ENCODE measurements around the gene LMX1A.

Gene LMX1A

GRCh38 chr1:165259236-165259635 is 97.3 kb downstream of the LMX1A start:
- no peak for DNase-seq

DNA sequence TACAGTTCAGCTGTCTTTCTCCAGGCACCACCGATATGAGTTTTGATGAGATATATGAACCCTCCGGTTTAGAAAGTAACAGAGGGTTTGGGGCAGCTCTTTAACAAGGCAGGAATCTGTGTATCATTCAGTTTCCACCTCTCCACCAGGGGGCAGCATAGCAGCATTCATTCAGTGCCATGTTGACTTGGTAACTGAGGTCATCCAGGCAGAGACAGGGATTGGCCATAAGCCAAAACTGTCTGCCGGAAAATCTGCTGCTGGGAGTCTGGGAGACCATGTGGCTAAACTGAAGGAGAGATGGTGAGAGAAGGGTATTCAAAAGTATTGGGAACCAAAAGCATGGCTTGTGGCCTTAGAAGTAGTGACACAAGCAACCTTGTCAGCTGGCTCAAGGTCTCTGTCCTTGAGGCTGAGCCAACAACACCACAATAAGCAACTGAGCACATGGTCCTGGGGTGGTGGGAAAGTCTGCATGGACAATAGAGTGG is 98.5 kb downstream of the LMX1A start:
- DNase-seq: peak; percentile 99

DNA sequence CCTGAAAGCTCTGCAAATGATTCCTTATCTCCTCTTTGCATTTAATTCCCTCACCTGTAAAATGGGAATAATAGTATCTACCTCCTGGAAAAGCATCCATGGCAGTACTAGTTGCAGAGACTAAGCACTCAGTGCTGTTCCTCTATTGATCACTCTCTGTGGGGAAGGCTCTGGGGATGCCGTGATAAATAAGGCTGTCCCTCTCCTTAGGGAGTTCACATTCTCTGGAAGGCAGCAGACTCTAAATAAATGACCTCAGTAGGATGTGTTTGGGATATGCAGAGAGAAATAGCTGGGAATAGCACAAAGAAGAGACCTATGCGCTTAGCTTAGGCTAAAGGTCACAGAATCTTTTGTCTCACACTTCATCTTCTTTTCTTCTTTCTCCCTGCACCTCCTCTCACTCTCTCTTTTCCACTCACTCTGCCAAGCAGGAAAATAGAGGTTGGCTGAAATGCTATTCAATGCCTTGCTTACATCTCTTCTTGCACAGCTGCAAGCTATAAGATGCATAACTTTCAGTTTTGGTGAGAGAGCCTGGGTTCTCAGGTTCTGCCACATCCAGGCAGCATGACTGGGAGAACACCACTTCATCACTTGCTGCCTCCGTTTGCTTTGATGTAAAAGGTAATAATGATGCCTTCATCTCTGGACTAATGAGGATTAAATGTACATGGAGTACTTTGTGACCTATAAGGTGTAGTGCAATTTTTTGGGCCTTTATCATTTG is 101.5 kb downstream of the LMX1A start:
- DNase-seq: no peak

- DNase-seq: no peak
Measured at GRCh38 chr1:165254376-165254775, 102.1 kb downstream of the LMX1A start.

- no peak for DNase-seq
Measured at GRCh38 chr1:165253818-165254254, 102.7 kb downstream of the LMX1A start.

DNA sequence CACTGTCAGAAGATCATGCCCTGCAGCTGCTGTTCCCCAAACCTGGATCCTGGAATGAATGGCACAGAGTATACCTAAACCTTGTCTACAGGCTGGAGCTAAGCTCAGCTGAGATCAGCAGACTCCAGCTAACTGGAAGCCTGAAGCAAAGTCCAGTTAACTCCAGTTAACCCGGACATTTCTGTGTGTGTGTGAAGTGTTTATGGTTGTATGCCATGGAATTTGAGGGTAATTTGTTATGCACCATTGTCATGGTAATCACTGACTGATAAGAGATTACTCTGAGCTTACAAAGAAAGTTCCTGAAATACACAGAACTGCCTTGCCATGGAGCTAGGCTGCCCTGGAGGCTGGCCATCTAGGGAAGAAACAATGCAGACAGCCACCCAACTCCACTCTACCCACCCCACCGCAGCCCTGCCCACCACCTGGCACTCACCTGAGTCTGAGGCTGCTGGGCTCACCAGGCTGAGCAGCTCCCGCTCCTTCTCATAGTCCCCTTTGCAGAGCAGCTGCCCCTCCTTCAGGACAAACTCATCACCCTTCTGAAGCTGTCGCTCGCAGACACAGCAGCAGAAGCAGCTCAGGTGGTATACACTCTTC is 107.4 kb downstream of the LMX1A start:
- DNase-seq: no peak

DNA sequence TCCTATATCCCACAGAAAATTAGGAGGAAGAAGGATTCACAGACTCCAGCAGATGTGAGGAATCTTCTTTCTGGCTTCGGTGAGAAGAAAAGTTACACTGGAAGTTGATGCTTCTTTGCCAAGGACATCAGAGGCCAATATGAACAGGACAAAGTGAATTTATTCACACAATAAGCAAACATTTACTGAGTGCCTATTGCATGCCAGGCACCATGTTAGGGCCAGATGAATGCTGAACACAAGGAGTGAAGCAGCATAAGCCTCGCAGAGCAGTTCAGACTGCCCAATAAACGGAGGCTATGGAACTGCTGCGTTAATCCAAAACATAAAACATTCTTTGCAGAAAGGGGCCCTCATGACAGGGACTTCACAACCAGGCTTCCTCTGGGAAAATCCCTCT is 114.6 kb downstream of the LMX1A start:
- DNase-seq: no peak

GRCh38 chr1:165241321-165241720 is 115.2 kb downstream of the LMX1A start:
- DNase-seq: no peak

DNA sequence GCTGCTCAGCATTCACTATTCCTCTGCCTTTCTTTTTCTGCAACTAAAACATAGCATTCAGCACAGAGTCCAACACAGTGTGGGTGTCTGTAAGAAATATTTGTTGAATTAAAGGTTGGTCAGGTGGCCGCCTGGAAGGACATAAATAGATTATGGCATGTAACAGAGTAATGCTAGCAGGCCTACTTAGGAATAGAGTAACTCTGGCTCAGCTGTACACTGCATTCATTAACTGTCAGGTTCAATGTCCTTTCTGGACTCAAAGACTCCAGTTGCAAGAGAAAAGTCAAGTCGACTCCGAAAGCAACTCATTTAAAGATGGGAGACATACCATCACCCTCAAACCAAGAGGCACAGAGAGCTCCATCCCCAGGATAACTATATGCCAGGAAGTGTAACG is 116.0 kb downstream of the LMX1A start:
- no peak for DNase-seq

DNA sequence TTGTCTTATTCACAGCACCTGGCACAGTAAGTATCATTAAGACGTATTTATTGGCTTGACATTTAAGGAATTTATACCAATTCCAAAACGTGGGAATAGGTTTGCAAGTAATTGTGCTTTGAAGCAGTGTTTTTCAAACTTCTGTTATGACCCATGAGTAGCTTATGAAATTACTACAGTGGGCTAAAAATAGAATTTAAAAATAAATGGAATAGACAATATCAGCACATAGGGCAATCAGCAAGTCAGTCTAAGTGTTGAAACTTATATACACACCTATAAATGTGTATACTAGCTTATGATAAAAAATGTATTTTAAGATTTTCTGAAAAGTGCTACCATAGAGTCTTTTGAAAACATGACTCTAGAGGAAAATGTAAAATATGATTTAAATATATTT is 116.6 kb downstream of the LMX1A start:
- DNase-seq: no peak

DNA sequence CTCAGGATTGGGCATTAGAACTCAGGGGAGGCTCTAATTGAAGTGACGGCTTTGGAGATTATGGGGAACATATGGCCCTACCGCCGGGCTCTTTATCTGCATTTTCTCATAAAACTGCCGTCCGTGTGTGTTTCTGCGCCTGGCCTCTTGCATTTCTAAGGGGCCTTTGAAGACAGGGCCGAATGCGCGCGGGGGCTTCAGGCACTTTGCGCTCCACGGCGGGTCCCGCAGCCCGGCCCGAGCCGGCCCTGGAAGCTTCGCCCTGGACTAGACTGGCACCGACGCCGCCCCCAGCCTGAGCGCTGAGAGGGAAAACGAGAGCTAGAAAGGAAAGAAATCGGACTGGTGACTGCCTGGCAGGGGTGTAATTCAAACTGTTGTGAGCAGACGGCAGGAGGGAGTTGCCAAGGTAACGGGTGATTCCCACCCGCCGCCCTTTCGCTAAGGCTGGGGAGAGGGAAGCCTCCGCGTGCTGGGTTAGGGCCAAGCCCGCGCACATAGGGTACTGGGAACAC is 120.7 kb downstream of the LMX1A start:
- DNase-seq: peak; percentile 93

GRCh38 chr1:165235155-165235776 is 121.2 kb downstream of the LMX1A start:
- peak; percentile 65 for DNase-seq

DNA sequence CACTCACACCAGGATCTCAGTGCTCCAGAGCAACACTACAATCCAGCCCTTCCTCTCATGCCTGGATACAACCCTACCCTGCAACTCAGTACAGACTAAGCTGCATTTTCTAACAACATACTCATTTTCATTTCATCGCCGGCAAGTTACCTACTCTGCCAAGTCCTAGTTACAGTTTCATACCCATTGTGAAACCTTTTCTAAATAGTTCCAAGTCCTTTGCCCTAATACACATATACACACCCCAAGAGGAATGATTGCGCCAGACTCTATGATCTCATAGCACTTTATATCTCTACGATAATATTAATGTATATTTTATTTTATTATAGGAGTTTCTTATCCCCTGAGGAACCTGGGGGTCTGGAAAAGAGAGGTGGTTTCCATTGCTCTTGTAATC is 122.4 kb downstream of the LMX1A start:
- DNase-seq: no peak

DNA sequence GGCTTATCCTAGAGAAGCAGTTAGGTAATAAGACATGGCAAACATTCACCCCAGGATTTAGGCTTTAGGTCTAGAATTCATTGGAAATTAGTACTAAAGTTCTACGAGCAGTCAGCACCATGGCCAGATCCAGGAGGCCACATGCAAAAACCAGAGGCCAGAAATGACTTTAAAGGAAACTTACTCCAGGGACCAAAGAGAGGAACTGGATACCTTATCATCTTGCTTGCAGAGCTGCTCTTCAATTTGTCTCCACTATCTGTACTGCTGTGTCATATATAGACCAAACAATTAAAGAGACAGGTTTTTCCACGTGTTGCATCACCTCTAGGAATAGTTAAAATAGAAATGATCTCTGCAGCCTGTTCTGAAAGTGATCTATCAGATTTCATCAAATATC is 127.8 kb downstream of the LMX1A start:
- no peak for DNase-seq

- DNase-seq: no peak
Measured at GRCh38 chr1:165228111-165228655, 128.3 kb downstream of the LMX1A start.

DNA sequence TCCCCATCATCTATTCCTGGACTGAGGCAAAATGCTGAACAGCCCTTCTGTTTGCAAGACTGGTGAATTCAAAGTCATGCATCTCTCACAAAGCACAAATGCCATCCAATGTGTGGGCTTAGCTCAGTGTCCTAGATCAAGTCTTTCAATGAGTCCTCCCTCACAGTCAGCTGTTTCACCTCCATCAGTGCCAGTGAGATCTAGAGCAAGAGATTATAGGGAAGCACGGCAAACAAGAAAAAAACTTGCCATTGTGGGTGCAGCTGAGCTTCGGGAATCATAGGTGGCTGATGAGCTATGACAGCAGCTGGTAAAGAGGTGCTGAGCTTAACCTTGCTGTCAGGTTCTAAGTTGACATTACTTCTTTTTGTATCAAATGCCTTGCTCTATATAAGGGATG is 130.2 kb downstream of the LMX1A start:
- DNase-seq: no peak

GRCh38 chr1:165225650-165226049 is 130.9 kb downstream of the LMX1A start:
- no peak for DNase-seq

- DNase-seq: no peak
Measured at GRCh38 chr1:165225062-165225461, 131.5 kb downstream of the LMX1A start.

DNA sequence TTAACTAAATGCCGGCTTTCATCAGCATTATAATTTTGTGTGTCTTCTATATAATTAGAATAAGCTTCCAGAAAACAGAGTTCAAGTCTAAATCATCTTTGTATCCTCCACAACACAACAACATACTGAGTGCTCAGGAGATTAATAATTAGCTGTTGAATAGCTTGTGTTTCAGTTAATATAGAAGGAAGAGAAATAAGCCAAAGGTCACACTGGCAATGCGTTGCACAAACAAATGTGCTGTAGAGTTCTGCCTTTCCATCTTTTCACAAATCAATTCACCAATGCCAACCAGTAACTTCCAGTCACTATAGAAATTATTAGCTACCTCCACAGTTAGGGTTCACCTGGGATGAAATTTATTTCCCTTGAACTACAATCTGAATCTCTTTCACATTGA is 132.0 kb downstream of the LMX1A start:
- DNase-seq: no peak

DNA sequence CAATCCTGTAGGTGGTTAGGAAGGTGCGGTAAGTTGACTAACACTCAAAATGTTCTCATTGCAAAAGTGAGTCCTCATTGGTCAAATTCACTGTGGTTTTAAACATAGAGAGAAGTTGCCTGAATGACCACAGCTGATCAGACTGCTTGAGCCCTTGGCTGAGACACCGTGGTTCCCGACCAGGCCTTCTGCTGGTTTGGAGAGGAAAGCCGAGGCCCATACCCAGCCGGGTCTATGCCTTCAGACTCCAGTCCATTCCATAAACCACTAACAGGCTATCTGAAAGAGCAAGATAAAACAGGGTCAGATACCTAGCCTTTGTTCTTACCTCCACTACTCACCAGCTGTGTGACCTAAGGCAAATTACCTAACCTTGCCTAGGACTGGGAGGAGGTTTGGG is 133.9 kb downstream of the LMX1A start:
- DNase-seq: no peak

- no peak for DNase-seq
Measured at GRCh38 chr1:165218731-165219130, 137.8 kb downstream of the LMX1A start.

GRCh38 chr1:165217958-165218357 is 138.6 kb downstream of the LMX1A start:
- no peak for DNase-seq

- no peak for DNase-seq
Measured at GRCh38 chr1:165216254-165216653, 140.3 kb downstream of the LMX1A start.

DNA sequence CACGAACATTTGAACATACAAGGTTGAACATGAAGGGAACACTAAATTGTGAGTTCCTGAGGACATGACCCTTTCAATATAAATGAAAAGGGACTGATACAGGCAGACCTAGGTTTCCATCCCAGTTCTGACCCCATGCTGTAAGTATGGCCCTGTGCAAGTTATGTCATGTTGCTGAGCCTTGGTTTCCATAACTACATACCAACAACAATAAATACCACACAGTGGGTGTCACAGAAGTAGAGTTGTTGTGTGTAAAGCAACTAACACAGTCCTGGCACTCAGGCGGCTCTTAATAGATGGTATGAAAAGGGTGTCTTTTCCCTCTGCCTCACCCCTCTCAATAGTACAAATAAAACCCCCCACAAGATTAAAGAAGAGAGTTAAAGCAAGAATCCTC is 140.8 kb downstream of the LMX1A start:
- no peak for DNase-seq

Measured in NCI-H1694 (cell line).